ENCODE measurements around the gene LIPC.

The LIPC gene

DNA sequence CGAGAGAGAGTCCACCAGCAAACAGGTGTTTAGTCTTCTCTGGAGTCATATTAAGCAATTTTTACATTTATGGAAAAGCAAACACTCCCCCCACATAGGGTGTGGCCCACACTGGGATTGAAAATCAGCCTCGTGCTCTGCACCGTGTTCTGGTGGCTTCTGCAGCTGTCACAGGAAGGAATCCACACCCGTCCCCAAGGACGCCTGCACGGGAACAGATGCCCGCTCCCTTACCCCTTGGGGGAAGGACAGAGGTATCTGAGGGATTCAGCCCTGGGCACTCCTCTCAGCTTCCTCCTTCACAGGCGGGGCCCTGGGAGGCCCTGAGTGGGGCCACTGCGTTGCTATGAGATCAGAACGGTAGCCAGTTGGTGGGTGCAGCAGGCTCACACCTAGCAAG lies 27.8 kb downstream of the LIPC start:
- DNase-seq, result no peak

DNA sequence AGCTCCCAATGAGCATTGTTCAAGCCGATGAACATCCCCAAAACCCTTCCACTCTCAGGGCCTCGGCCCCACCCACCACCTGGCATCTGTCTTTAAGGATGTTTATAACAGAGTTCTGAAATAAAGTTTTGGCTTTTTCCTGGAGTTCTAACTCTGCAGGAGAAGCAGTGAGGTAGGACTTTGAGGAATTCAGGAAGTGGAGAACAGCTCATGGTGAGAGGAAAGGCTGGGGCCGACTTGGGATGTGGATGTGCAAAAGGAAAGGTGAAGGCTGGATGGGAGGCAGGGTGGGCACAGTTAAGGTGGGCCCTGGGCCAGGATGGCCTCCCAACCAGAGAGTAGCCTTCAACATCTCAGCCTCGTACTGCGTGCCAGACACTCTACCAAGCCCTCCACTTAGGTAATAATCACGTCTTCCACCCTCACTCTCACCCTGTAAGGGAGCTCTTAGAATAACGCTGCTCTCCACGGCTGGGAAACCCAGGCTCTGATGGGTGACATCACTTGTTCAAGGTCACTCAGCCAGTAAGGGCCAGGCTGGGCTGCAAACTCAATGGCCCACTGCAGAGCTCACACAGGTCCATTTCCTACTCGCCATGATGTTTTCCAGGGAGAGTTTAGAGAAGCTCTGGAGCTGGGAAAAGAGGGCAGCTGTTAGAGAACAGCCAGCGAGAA lies 28.5 kb downstream of the LIPC start:
- DNase-seq, result no peak

DNA sequence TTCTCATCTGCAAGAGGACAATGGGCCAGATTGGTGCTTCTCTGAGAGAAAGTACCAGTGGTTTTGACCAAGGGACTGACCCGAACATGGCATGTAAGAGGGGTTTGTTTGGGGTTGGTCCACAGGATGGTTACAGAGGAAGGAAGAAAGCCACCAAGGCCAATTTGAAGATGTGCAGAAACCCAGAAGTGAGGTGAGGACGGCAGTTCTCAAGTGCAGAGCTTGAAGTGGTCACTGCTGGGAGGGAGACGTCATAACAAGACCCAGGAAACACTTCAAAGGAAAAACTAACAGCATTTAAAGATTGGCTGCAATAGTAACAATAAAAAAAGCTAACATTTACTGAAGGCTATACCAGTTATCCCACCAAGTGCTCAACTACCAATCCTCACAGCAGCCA lies 29.1 kb downstream of the LIPC start:
- DNase-seq, result no peak

DNA sequence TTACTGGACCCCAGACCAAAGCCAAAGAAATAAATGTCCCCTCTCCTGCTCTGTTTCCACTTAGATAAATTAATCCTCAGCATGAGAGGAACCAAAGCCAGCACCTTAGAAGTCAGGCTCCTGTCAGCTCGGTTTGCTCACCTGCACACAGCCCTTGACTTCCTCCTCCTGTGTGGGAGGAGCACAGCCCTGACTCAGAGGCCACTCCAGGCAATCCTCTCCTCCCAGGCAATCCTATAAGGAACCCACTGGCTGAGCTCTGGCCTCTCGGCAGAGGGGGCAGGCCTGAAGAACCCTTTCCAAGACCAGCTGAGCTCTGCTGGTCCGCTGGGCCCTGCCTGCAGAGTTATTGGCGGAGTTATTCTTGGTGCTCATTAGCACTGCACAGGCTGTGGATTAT lies 30.8 kb downstream of the LIPC start:
- DNase-seq, result no peak

DNA sequence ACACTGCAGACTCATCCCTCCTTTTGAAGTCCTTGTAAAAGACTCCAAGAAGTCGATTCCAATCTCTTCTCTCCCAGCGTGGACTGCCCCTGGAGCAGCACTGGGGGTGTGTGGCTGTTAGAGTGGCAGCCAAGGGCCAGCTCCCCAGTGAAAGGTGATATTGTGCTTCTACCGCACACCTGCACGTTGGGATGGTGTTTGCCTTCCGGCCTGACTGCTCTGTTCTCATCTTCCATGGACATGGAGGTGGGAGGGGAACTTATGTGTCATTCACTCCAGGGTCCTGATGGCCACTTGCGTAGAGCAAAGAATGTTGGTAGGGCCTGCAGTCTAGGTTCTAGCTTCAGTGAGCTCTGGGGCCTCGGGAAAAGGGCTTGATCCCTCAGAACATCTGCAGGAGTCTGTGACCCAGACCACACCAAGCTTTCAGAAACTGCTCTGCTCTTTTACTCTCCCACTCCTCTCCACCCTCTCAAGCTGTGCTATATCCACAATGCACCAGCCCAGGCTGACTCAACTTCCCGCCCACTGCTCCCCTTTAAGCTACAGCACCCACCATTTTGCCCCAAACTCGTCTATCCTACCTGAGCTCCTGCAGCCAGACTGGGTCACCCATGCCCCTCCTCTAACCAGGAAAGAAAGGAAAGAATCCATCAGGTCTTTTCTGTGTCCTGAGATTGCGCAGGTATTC lies 31.3 kb downstream of the LIPC start:
- peak; percentile 11 for DNase-seq

DNA sequence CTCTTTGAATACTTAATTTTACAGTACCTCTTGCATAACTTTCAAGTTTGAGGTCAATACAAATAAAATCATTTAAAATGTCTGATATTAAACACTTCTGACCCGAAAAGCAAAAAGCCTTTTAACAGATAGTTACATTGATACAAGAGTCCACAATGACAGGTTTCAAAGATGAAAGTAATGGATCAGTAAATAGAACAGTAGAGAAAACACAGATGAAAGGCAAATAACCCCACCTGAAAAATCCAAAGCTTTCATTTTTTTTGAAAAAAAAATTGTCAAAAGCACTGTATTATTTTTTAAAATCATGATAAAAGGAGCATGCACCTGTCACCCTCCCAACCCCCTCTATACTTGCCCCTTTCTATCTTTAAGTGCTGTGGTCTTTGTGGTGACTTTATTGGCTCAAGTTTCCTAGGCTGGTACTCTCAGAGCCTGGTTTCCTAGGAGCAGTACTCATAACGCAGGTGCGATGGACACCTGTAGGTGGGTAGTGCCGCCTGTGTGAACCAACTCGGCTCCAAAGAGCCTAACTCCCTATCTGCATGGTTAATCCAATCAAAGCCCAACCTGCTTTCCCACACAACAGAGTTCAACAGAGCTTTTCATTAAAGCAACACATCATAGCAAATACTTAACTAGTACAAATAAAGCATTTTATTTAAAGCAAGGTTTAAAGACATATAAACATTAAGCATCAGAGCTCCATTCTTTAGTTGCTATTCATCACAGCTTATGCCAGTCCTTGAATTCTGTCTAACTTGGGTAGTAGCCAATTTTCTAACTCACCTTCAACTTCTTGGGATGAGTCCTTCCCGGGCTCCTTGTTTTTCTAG lies 32.2 kb downstream of the LIPC start:
- DNase-seq, result no peak

DNA sequence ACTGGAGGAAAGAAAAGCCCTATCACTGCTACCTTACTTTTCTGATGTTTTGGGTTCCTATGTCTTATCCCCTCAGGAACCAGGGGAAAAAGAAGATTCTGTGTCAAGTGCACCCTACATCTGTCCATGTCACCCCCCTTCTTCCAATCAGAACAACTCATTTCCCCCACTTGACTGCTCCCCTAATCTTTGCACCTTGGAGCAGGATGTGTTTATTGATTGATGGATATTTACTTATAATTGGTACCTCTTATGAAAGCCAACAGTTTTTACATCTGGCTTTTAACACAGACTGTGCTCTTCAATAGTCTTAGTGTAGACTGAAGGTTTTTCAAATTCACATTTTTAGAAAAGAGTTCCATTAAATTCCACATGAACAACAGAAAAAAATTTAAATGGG lies 33.3 kb downstream of the LIPC start:
- no peak for DNase-seq

DNA sequence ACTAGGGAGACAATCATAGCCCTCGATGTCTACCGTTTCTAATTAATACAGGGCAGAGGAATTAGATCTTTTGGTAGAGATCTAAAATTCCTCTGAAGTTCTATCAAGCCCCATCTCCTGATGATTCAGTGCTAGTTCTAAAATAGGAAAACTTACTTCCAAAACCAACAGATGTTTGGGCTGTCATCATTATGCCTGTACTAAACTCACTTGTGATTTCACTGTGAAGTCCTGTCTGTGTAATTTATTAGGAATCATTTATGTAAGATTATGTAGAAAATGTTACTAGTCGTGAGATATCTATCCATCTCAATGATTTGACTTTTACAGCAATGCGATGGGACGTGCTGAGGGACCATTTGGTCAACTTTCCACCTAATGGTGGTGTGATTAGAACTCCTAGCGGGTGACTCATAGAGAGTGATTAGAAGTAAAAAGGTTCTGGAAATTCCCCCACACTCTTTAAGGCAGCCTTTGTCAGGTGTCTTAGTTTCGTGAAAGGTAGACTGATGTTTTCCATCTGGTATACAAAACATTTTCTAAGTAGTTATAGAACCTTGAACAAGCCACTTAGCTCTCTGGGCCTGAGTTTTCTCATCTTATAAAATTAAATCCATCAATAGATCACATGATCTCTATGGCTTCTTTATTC lies 34.2 kb downstream of the LIPC start:
- DNase-seq, result no peak

DNA sequence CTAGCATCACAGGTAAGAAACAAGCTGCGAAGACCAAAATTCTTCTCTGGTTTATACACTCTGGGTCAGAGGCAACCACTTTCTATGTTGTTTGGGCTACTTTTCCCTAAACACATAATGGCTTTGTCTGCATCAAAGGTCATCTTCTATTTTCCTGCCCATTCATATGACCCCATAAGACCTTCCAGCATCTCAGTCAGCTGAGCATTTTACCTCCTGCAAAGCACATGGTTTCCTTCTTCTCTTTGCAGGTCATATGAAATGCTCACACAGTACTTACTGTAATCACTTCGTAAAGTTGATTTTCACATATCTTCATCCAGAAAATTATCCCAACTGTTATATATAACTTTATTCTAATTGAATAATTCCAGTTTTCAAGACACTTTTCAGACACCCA lies 34.8 kb downstream of the LIPC start:
- no peak for DNase-seq

DNA sequence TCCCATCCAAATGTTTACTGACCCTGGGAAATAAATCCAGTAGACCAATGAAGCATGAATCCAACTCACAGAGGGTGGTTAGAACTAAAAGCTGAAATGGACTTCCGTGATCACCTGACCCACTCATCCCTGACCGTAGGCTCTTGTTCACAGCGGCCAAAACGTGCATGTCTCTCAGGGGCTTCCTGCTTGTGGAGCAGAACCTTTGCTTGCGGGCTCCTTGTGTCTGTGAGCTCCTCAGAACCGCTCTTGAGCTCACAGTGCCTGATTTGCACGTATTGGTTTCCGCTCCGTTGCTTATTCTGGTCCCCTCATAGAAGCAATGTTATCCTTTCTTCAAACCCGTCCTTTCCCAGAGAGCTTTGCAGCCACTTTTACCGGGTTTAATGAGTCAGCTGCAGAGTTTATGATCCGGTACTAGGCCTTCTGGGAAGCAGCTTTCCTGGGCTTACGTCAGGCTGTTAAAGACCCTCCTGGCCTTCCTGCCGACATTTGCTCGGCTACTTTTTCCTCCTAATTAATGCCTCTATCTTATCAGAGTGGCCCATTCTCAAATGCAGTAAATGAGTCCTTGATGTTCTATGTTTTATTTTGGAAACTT lies 35.4 kb downstream of the LIPC start:
- peak; percentile 96 for DNase-seq

DNA sequence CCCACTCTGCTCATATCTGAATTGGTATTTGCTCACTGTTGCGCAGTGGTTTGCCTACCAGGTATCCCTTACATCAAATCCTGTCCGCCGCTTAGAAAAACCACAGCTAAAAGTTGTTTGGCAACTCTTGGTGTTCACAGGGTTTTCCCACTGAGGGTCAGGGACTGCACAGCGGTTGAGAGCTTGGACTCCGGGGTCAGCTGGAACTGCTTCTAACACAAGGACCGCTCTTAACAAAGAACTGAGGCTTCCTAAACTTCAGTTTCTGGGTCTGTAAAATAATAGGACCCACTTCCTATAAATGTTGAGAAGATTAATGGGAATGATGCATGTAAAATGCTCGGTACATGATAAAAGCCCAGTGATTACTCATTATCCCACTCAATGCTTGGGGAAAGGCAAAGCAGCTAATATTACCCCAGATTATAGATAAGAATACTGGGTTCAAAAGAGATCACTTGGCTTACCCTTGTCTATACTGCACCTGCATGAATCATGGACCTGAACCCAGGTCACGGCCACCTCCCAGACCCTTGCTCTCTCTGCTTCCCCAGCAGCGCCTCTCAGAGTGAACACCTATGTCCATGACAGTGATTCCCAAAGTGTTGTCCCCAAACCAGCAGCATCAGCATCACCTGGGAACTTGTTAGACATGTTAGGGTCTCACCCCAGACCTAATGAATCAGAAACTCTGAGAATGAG lies 36.1 kb downstream of the LIPC start:
- peak; percentile 68 for DNase-seq

DNA sequence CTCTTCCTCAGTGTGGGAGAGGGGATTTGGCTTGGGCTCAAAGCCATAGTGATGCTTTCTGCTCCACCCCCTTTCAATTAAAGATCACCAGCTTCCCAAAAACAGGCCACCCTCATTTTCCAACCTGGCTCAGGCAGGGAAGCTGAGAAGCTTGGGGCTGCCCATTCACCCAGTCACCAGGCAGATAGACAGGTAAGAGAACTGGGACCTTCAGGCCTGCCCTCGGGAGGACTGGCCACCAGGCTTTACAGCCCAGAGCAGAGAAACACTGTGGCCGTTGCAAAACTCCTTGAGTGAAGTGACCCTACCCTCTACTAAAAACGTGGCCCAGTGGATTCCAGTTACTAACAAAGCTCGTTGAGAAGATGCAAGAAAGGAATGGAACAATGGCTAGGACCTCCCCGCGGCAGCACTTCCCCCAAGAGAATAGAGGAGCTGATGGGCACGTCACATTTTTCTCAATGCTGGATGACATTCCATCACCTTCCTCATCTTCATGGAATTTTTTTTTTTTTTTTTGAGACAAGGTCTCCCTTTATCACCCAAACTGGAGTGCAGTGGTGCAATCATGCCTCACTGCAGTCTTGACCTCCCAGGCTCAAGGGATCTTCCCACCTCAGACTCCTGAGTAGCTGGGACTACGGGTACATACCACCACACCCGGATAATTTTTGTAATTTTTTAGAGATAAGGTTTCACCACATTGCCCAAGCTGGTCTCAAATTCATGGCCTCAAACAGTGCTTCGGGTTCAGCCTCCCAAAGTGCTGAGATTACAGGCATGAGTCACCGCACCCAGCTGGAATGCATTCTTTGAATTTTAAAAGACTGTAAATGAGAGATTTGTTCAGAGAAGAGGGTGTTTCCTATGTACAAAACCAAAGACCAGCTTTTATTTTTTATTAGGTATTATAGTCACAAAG lies 37.9 kb downstream of the LIPC start:
- no peak for DNase-seq

DNA sequence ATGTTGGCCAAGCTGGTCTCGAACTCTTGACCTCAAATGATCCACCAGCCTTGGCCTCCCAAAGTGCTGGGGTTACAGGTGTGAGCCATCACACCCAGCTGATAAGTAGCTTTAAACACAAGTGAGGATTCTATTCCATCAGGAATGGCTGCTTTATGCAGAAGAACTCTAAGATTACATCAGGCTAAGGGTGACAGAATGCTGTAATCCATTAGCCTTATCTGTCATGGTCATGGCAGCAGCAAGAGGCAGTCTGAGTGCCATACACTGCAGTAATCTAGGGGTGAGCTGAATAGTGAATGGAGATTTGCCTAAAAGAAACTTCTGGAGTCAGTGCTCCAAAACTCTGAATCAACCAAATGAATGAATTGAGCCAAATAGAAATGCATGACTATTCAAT lies 39.6 kb downstream of the LIPC start:
- no peak for DNase-seq

DNA sequence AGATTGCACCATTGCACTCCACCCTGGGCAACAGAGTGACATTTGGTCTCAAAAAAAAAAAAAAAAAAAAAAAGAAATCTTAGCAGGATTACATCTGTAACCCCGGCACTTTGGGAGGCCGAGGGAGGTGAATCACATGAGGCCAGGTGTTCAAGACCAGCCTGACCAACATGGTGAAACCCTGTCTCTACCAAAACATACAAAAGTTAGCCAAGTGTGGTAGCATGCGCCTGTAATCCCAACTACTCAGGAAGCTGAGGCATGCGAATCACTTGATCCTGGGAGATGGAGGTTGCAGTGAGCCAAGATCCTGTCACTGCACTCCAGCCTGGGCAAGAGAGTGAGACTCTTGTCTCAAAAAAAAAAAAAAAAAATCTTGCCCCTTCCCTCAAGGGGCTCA lies 40.4 kb downstream of the LIPC start:
- DNase-seq, result no peak

DNA sequence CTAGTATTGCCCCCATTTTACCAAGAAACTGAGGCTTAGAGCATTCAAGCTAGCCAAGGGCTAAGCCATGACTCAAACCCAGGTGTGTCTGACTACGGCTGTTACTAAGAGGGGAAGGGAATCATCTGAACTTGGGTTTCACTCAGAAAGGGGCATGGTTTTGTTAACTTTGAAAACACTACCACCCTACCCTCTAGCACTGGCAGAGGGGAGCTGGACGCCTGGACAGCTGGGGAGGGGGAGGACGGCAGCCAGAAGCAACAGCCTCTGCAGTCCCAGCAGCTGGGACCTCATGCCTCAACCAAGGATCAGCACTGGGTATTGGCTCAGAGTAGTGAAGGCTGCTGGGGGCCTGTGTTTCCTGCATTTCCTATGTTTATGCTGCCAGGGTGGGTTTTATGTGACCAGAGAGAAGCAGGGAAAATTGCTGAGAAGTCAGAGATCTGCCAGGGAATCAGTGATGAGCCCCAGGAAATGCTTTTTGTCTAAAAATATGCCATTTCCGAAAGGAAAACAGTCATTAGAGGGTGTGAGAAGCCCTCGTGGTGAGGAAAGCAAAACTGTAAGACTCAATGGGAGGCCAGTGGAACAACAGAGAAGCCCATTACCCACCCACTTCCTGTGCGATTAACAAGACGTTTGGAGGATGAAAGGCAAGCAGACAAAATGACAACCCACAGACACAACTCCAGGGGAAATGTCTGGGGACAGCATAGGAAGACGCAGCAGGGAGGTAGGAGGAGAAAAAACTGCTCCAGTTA lies 41.2 kb downstream of the LIPC start:
- DNase-seq, result no peak

DNA sequence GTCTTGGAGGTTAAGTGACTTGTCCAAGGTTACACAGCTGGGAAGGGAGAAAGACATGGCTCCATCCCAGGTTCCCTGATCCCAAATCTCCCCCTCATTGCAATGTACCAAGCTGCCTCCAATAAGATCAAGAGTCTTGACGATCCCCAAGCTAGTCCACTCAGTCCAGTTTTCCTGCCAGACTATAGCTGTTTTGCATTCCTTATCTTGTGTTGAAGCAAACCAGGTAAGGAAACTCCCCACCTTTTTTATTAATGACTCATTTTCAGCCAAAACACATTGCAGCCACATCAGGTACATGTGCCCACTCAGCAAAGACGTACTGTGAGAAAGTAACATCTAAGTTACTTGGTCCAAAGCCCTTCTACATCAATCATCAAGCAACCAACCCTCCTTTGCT lies 41.9 kb downstream of the LIPC start:
- DNase-seq, result no peak

DNA sequence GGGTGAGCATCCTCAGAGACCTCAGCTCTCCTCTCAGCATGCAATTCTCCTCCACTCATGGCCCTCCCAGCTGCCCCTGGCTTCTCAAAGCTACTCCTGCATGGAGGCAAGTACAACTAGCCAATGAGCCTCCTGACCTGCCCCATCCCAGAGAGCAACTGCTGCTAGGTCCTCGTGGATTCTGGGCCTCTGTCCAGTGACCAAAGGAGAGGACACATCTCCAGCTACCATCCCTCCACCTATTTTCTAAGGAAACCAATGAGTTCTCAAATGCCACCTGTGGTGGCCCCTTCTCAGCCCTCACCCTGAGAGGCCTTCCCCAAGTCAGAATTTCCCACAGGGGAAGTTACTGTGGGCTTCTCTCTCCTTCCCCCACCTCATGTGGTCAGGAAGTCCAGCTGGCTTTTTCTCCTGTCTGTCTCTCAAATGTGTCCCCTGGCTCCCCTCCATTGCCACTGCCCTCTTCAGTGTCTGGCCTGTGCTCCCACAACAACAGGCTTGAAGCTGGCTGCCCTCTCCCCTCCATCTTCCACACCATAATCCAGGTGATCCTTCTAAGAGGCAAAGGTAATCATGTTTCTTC lies 43.0 kb downstream of the LIPC start:
- no peak for DNase-seq

DNA sequence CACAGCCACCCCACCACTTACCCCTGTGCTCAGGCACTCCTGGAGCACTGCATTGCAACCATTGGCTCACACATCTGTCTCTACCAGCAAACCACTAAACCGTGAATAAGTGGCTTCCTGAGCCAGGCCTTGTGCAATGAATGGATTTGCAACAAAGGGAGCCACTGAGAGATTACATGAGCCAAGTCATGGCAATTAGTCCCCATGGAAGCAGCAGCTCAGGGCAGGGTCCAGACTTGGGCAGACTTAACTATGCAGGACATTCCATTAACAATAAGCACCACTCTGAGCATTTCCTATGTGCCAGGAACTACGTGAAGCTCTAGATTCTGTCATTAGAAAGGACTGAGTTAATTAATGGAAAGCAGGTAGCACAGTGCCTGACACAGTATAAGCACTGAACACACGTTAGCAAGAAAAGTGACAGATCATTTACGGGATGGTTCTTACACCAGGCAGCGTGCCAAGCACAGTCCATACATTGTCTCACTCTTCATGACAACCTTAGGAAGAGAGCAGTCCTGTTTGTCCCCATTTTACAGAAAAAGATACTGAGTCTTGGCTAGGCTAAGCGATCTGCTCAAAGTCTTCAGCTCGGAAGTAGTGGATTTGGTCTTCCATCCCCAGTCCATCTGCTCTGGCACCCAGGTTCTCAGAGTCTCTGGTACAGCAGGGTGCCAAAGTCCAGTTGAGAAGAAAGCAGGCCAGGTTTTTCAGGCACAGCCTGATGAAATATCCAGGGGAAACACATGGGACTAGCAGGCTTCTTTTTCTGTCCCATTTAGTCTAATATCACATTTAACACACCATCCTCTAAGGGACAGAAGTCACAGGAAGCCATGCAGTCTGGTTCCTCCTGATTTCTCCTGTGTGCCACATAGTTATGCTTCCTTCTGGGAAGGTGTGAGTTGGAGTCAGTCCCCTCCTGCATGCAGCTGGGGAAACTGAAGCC lies 44.1 kb downstream of the LIPC start:
- DNase-seq, result no peak
